ENCODE measurements around the gene CCDC137.
"Not testable (repeated sequence)": the region's sequence is repeated elsewhere in the genome, so short reads cannot be mapped to it uniquely, and the experiment has no call there.

The CCDC137 gene

GRCh38 chr17:81651692-81652091 is 14.8 kb upstream of the CCDC137 start:
- no peak for DNase-seq (ENCODE audit: low read depth, low spot score)

- no peak for DNase-seq (ENCODE audit: low read depth, low spot score)
These were observed 13.4 kb upstream of the CCDC137 start for GRCh38 chr17:81652906-81653771.

DNA sequence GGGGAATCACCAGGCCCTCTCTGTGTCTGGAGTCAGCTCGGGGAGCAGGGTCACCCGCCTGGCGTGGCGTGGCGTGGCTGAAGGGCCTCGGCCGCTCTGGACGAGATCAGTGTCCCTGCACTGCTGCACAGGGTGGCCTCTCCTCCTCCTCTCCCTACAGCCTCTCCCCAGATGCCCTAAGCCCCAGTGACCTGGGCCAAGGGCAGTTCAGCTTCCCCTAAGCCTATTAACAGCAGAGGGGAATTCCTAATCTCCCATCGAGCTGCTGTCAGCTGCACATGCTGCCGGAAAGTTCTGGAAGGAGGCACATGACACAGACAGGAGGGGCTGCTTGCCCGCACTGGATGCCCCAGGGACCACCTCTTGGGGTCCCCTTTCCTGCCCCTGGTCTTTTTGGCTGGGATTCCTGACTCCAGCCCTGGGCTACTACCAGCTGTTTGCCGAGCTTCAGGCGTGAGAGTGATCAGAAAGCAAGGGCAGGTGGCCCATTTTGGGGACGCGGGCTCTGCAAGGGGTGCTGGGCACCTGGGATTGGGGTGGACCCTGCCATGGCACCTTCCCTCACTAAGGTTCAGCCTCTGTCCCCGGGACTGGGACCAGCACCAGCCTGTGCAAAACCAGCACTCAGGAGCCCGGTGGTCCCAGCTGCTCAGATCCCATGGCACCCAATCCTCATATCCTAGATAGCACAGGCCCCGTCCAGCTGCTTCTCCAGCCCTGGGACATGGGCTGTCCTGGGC is 11.0 kb upstream of the CCDC137 start:
- DNase-seq (ENCODE audit: low read depth, low spot score), result no peak

DNA sequence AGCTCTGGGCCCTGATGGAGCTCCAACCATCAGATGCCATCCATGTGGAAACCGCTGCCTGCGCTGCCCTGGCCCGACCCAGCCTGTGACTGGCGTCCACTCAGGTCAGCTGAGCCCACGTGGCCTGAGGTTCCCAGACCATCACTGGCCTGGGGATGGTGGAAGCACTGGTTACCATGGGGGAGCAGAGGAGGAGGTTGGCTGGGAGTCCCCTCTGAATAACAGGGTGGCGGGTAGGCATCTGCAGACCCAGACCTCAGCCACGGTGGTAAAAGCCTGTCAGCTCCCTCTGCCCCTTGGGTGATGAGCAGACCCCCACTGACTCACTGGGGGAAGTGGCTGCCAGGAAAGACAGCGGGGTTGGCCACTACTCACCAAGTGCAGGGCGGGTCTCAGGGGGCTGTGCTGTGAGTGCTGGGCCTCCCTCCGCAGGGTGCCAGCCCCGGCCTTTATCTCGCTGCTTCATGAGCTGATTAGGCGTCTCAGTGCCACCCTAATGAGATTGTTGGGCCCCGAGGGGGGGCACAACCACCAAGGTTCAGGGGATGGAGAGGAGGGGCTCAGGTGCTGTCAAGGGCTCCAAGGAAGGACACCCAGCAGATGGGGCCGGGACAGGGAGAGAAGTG is 10.3 kb upstream of the CCDC137 start, which contains the start of gene PDE6G:
Gene PDE6G, minus strand, starts transcription at position 425 of the 626 bp plus-strand sequence. CDS start 3,237 bp downstream, outside the sequence.
- no peak for DNase-seq (ENCODE audit: low read depth, low spot score)

DNA sequence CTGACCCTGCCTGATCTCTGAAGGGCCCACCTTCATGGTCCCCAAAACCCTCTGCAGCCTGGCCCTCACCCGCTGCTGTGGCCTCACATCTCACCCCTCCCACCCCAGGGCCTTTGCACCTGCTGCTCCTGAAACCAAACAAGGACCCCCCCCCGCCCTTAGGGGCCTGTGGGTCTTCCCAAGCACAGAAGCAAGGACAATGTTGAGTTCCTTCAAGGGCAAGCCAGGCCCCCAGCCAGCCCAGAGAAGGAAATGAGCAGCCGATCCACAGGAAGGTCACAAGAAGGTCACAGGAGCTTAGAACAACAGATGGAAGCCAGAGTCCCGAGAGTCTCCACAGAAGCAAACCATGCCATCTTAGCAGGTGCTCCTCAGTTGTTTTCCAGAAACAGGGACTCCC is 9.7 kb upstream of the CCDC137 start:
- no peak for DNase-seq (ENCODE audit: low read depth, low spot score)

DNA sequence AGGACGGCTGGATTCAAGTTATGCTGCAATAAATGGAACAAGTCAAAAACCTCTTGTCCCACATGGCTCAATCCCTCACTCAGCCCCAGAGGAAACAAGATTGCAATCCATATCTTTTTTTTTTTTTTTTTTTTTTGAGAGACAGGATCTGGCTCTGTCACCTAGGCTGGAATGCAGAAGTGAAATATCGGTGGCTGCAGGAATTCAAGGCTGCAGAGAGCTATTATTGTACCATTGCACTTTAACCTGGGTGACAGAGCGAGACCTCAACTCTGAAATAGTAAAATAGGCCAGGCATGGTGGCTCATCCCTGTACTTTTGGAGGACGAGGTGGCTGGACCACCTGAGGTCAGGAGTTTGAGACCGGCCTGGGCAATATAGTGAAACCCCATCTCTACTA is 7.5 kb upstream of the CCDC137 start:
- no peak for DNase-seq (ENCODE audit: low read depth, low spot score)

- no peak for DNase-seq (ENCODE audit: low read depth, low spot score)
These were observed 6.1 kb upstream of the CCDC137 start for GRCh38 chr17:81660441-81660840.

- no peak for DNase-seq (ENCODE audit: low read depth, low spot score)
These were observed 4.5 kb upstream of the CCDC137 start for GRCh38 chr17:81662002-81662401.

GRCh38 chr17:81664051-81664470 is 2.5 kb upstream of the CCDC137 start:
- no peak for DNase-seq (ENCODE audit: low read depth, low spot score)

DNA sequence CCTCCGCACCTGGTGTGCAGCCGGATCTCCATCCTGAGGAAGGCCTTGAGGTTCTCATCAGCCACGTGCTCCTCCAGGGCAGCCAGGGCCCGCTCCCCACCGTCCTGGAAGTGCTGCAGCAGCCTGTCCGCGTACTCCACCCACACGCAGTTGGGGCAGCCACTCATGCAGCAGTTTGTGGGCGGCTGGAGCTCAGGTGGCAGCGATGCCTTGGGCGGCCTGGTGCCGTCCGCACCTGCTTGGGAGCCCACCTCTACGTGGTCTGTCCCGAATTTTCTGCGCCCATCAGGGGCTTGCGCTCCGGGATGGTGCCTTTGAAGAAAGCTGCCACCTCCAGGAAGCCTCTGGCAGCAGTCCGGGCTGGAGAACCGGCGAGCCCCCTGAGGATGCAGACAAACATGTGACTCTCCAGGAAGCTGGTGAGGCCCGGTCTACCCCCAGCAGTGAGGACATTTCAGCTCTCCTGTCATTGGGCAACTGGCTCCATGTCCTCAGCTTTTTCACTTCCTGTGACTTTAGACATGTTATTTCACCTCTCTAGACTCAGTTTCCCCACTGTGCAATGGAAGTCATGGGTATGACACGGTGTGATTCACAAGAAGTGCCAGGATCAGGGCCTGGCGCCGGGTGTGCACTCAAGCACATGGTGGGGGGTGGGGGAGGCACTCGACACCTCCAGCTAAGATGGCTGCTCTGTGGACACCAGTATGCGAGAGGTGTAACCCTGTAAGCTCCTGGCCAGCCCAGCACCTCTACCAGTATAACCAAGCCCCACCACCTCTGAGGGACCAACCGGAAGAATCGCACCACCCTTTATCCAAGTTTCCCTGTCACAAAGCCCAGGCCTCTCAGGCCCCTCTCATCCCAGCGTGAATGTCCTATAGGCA is 1.1 kb upstream of the CCDC137 start:
- peak; percentile 16 for DNase-seq (ENCODE audit: low read depth, low spot score)

DNA sequence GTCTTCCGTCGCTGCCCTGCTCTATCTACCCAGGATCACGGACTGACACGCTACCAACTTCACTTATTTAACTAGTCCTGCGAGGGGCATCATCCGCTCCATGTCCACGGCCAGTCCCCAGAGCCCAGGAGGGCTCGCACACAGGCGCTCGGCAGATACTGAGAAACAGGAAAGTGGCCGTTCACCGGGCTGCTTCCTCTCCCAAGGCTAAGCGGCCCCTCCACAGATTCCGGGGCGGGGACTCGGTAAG is 520 bp upstream of the CCDC137 start:
- no peak for DNase-seq (ENCODE audit: low read depth, low spot score)

DNA sequence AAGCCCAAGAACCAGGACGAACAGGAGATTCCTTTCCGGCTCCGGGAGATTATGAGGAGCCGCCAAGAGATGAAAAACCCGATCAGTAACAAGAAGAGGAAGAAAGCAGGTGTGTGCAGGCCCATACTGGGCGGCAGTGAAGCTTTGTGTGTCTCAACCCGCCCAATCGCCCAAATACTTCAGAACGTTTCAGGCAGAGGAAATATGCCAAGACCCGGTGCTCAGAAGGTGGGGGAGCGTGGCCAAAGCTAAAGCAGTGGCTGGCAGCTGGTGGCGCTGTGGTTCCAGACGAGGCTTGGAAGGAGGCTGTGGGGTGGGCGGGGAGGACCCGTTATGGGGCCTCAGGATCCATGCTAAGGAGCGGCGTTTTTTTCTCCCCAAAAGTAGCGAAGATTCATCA is 1.2 kb downstream of the CCDC137 start:
- DNase-seq (ENCODE audit: low read depth, low spot score), result no peak

DNA sequence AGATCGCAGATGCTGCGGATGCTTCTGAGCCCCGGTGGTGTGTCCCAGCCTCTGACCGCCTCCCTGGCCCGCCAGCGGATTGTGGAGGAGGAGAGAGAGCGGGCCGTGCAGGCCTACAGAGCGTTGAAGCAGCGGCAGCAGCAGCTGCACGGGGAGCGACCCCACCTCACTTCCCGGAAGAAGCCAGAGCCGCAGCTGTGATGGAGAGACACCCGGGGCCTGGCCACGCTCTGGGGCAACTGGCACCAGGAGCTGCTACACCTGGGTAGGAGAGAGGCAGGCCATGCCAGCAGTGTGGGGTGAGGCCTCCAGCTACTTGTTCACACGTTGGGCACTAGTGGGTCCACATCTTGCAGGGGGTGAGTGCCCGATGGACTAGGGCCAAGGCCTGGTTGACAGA is 6.0 kb downstream of the CCDC137 start:
- DNase-seq (ENCODE audit: low read depth, low spot score), result no peak

- DNase-seq (ENCODE audit: low read depth, low spot score), result no peak
These were observed 6.4 kb downstream of the CCDC137 start for GRCh38 chr17:81672954-81673353.

DNA sequence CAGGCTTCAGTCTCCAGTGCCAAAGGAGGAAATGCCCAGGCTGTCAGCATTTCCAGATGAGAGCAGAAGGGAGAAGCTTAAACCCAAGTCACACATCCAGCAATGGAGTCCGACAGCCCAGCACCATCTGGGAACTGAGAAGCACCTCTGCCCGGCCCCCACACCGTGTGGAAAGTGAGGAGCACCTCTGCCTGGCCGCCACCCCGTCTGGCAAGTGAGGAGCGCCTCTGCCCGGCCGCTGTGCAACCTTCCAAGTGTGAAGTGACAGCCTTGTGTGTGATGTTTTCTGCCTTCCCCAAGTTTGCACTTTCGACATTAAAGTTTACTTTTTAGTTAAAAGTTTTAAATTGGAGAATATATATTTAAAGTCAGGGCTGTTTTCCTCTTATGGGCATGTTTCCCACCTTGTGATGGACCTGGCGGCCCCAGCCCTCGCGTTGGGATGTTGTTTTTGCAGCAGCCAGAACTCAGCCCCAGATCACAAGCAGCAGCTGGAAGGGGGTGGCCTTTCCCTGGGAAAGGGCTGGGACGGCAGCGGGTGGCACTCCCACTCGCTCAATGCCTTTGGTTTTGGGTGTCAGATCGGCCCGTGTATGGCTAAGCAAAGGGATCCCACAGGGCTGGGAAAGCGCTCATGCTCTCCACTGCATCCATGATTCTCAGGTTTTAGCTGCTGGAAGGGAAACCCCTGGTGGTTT is 7.2 kb downstream of the CCDC137 start:
- no peak for DNase-seq (ENCODE audit: low read depth, low spot score)

GRCh38 chr17:81675515-81676221 is 9.1 kb downstream of the CCDC137 start:
- DNase-seq (ENCODE audit: low read depth, low spot score), result not testable (repeated sequence)

DNA sequence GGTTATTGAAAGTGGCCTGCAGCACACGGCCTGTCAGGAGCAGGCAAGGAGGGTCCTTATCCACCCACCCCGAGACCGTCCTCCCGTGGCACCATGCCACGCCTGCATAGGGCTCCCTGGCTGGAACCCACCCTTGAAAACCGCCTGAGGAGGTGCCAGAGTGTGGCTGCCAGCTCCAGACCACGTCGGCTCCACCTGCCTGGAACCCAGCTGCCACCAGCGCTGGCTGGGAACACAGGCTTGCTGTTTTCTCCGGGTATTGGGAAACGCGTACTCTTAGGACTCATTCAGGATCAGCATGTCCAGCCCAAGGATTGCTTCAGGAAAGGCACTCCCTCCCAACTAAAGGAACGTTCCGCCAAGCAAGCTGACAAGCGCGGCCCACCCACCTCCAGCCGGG is 10.4 kb downstream of the CCDC137 start:
- DNase-seq (ENCODE audit: low read depth, low spot score), result no peak

GRCh38 chr17:81680150-81680549 is 13.6 kb downstream of the CCDC137 start:
- DNase-seq (ENCODE audit: low read depth, low spot score), result no peak

DNA sequence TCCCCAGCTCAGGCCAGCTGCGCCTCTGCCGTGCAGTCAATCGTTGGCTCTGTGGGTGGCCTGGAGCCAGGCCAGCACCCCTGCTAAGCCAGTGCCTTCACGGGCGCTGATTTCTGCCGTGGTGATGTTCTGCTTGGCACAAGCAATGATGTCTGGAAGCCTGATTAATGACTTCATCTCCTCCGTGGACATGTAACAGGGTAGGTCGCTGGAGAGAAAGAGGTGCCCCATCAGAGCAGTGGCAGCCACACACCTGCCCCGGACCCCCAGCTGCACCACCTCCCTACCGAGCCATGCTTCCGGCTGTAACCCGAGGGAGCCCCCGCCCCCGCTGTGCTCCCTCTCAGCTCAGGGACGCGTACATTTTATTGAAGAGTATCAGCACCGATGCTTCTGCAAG is 15.1 kb downstream of the CCDC137 start:
- DNase-seq (ENCODE audit: low read depth, low spot score), result no peak

GRCh38 chr17:81682565-81683207 is 16.1 kb downstream of the CCDC137 start:
- no peak for DNase-seq (ENCODE audit: low read depth, low spot score)

Measured in activated naive CD8-positive, alpha-beta T cell treated with anti-CD3 and anti-CD28 coated beads, Interleukin-2, amount 50 U/mL, for 16 hours (primary cell).